GM21528 (cell line): ENCODE measurements around the gene CNST.

ENCODE experiments used
- ATAC-seq: cut with Tn5 transposase; IDR thresholded peaks from one replicate; pipeline ENCODE4 v1.9.1; 2021; ENCODE audit warnings: mild to moderate bottlenecking, moderate library complexity; ENCODE audit not compliant: unreplicated experiment, low FRiP score

The CNST gene

GRCh38 chr1:246566128-246566812 is at the start of gene CNST, which contains the start of gene TFB2M:
Gene CNST (plus strand): TSS chr1:246566456. CDS start chr1:246591563, 25,107 bp downstream.
Gene TFB2M (minus strand): TSS chr1:246566261. CDS start chr1:246566138, 123 bp downstream.
- peak; percentile 94 for ATAC-seq

GRCh38 chr1:246517391-246517790 is 48.9 kb upstream of the CNST start:
- no peak for ATAC-seq

DNA sequence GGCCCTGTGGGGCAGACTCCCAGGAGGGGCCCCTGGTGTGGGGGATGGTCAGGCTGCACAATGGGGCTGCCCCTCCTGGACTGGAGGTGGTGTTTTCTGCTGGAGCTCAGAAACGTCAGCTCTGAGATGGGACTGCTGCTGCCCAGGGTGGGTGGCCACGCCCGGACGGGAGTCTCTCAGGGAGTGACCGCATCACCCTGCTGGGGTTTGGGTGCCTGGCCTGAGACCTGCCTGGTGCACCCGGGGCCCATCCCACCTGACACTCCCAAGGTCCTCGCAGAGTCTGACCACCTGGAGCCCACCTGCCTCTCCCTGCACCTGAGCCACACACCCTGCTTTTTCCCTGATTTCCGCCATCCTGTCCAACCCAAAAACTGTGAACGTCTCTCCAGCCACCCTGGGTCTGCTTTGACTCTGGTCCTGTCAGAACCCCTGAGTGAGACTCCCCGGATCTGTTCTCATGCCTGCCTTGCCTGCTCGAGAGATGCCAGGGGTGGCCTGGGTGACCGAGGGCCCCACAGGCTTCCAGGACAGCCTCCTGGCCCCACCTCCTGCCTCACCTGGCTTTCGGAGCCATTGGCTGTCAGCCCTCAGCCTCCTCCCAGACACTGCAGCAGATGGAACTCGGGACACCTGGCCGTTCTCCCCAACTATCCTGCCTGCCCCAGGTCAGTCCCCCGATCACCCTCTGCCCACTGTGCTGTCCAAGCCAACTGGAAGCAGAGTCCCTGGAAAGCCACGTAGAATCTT is 47.6 kb upstream of the CNST start:
- no peak for ATAC-seq

- no peak for ATAC-seq
Measured at GRCh38 chr1:246519514-246519913, 46.7 kb upstream of the CNST start.

DNA sequence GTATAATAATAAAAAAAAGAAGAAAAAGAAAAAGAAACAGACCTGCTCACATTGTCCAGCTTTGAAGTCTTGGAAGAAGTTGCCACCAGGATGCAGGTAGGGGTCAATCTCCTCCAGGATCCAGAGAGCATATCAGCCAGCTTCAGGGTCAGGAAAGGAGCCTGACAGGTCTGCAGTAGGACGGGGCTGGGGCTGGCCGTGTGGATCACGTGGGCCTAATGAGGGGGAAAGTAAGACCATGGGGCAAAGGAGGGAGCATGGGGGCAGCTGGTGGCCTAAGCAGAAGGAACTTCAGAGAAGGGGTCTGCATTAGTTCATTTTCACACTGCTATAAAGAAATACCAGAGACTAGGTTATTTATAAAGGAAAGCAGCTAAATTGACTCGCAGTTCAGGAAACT is 39.9 kb upstream of the CNST start:
- no peak for ATAC-seq

DNA sequence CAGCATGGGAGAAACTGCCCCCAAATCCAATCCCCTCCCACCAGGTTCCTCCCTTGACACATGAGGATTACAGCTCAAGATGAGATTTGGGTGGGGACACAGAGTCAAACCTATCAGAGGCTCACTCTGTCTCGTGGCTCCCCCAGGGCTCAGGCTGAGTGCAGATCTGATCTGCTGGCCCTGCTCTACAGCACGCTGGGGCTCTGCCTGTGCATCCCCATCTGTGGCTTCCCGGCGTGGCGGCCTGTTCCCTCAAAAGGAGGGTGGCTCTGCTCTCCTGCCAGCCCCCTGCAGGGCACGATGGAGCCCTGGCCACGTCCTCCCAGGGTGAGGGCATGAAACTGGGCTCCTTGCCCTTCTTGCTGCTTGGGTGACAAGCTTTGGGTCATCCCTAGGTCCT is 39.3 kb upstream of the CNST start:
- ATAC-seq, result no peak

DNA sequence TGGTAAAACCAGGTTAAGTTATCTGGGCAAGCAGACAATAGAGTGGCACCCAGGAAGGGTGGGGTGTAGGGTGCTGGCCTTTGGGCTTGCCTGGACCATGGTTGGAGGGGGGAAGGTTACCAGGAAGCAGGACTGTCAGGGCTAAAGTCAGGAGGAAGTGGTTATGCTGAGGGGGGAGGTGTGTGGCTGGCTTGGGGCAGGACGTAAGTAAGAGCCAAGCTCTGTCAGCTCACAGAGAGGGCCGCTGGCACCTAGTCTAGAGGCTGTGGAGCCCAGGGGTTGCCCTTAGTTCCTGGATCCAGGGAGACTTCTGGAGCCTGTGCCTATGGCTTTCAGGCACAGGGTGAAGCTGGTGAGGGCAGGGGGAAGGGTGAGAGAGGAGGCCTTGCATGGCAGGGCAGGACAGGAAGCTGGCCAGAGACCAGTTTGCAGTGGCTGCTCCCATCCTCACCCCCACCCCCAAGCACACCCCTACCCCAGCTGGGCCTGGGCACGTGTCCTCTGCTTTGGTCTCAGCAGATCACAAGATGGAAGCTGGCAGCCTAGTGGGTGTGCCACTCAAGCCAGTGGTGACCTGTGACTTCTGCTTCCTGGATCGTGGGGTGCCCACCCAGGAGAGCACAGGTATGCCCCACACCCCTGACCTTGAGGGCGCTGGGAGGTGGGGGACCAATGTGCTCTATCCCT is 38.7 kb upstream of the CNST start:
- peak; percentile 57 for ATAC-seq

DNA sequence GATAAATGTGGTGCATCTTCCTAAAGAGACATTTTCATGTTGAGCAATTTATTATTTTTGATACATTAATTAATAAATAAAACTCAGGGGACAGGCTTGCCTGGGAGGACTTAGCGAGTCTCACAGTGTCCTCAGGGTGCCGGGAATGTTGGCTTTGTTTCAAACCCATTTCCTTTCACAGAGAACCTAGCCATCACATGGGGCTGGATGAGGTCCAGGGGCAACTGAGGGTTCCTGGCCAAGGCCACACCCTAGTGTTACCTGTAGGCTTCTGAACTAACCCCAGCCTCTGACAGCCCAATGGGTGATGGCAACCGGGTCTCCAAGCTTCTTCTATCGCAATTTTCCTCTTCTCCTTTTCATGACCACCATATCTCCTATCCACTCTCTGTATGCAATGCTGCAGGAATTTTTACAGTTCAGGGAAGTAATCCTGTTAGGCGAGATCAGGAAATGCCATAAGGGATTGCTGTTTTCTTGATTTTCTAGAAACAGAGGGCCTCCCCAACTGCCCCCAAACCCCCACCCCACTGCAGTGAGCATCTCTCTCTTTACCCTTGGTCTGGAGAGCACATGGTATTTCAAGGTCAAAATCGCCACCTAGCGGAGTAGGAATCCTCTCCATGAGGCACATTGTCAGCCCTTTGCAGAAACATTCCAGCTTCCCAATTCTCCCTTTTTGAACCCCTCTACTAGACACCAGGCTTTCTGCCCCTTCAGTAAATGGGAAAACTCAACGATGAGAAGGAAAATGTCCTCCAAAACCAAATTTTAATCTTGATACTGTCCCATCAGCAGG is 37.1 kb upstream of the CNST start:
- no peak for ATAC-seq

DNA sequence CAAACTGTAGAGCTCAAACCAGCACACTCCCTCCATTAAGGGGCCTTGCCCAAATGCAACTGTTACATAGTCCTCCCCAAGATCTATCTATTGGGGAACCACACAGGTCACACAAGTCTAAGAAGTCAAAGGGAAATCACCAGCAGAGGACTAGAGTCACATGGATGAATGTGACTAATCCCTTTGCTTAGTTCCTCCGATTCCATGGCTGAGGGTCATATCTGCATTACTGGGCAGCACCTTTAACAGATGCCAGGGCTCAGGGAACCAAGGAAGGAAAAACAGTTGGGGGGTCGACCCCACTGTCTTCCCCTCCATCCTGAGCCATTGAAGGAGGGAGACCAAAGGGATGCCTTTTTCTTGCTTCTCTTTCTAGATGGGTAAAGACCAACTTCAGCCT is 35.8 kb upstream of the CNST start:
- no peak for ATAC-seq

DNA sequence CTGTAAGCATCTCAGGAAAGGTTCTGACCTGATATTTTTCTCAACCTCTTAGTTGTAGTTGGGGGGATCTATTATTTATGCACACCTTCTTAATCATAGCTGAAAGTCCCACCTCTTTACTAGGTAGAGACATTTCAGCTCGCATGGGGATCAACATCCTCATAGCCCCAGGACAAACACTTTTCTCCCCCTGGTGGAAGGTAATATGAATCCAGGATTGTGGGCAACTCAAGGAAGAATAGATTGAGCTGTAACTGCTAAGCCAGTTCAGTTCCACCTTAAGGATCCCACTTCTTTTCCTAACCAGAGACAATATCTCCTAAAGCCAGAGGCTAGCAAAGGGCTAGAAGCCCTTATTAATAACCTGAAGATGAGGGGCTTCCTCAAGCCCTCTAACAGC is 33.7 kb upstream of the CNST start:
- no peak for ATAC-seq

- ATAC-seq, result no peak
Measured at GRCh38 chr1:246533371-246533905, 32.8 kb upstream of the CNST start.

DNA sequence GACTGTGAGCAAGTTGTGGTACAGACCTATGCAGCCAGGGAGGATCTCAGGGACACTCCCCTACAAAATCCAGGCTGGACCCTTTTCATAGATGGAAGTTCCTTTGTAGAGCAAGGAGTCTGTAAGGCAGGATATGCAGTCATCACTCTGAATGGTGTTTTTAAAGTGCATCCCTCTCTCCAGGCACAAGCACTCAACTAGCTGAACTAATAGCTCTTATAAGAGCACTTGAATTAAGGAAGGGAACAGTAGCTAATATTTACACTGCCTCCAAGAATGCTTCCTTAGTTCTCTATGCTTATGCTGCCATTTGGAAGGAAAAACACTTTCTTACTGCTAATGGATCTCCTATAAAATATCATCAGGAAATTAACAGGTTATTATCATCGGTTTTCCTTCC is 32.1 kb upstream of the CNST start:
- ATAC-seq, result no peak

DNA sequence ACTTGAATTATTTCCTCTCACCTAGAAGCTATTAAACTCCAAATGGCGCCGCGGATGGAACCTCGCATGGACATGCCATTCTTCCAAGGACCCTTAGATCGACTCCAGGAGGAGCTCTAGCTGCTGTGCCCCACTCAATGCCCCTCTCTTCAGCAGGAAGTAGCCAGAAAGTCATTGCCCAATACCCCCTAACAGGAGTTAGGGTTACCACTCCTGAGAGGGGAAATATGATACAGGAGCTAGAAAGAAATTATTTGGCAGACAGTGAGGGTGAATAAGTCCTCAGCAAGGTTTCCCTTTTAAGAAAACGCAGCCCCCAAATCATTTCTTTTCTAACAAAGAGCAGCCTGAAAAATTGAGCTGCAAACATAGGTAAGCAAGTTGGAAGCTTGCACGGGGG is 28.8 kb upstream of the CNST start:
- no peak for ATAC-seq

- ATAC-seq, result no peak
Measured at GRCh38 chr1:246537887-246538286, 28.4 kb upstream of the CNST start.

DNA sequence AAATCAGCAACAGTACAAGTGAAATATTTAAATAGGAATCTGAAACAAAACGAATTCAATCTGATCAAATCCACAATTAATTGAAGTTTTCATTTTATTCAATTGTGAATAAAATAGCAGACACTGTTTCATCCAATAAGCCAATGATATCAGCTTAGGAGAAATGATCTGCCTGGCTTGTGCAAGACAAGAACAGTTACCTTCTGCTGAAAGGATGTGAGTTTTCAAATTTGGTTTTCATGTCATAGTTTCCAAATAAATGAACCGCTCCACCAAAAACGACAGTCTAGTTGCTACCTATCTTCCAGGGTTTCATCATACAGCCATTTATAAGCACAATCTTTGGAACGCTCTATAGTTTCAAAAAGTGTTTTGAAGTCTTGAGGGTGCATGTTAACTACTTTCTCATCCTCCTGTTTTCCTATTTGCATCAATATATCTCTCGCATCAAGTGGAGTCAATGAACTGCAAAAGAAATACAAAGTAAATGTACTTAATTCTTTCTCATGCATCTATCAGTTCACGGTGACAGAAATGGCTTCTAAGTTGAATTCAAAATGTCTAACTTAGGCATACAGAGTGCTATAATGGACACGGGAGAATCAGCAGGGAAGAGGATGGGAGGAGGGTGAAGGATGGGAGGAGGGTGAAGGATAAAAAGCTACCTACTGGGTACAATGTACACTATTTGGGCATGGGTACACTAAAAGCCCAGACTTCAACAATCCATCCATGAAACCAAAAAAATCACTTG is 25.3 kb upstream of the CNST start:
- no peak for ATAC-seq

DNA sequence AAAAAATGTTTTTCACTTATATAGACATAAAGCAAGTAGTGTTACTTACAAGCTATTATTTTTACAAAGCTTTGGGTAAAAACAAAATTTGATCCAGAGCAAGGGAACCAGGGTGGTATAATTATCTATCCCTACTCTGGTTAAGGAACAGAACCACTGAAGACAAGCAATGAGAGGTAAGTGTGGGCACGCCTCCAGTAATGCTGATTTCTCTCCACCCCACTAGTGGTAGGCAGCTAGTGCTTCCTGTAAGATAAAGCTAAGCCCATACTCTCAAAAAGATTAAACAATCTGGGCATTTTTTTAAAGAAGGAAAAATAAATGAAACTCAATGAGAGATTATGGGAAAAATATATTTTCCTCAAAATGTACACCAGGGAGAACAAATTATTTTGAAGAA is 22.3 kb upstream of the CNST start:
- no peak for ATAC-seq

- ATAC-seq, result no peak
Measured at GRCh38 chr1:246549665-246550064, 16.6 kb upstream of the CNST start.

GRCh38 chr1:246550402-246550801 is 15.9 kb upstream of the CNST start:
- no peak for ATAC-seq

- ATAC-seq, result no peak
Measured at GRCh38 chr1:246552110-246552509, 14.1 kb upstream of the CNST start.

DNA sequence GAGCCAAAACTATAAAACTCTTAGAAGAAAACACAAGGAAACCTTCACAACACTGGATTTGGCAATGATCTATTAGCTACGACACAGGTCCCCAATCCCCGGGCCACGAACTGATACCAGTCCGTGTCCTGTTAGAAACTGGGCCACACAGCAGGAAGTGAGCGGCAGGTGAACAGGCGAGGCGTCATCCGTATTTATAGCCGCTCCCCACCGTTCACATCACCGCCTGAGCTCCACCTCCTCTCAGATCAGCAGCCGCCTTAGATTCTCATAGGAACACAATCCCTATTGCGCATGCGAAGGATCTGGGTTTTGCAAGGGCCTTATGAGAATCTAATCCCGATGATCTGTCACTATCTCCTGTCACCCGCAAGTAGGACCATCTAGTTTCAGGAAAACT is 12.1 kb upstream of the CNST start:
- no peak for ATAC-seq
